GM21737 (cell line): Measurements from ENCODE around the gene IFITM10.

Experiments
- ATAC-seq: cut with Tn5 transposase; IDR thresholded peaks from one replicate; pipeline ENCODE4 v1.9.1; 2021; ENCODE audit warnings: mild to moderate bottlenecking, moderate library complexity; ENCODE audit not compliant: unreplicated experiment

Gene IFITM10

DNA sequence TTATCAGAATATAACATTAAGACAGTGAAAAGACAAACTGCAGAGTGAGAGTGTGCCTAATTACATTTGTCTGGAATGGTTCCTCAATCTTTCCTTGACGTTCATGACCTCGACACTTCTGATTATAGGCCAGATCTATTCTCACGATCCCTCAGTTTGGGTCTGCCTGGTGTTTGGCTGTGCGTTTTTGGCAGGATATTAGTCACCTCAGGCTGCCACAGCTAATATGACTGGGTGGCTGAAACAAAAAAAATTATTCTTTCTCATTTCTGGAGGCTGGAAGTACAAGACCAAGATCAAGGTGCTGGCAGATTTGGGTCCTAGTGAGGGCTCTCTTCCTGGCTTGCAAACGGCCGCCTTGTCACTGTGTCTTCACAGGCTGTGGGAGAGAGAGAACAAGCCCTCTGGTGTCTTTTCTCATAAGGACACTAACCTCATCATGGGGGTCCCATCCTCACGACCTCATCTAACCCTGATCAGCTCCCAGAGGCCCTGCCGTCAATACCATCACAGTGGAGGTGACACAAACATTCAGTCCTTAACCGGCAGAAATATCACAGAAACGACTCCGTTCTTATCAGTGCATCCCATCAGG is 23.2 kb downstream of the IFITM10 start:
- no peak for ATAC-seq

- ATAC-seq, result no peak
Measured at GRCh38 chr11:1719781-1720180, 30.6 kb downstream of the IFITM10 start.

GRCh38 chr11:1718326-1718725 is 32.1 kb downstream of the IFITM10 start:
- no peak for ATAC-seq

DNA sequence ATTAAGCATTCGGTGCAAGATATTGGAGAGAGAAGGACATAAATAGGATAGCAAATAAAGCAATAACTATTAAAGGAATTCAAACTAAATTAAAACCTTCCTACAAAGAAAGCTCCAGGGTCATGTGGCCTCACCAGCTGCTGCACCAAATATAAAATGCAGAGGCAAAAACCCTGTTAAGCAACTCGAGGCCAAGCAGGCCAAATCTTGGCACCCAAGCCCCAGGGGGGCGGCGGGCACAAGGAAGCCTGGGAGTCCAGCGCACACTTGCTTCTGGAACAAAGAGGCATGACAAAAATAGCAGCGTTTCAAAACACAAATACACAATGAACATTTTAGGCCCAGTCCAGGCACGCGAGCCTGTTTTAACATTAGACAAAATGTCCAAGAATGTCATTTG is 32.6 kb downstream of the IFITM10 start:
- ATAC-seq, result no peak

DNA sequence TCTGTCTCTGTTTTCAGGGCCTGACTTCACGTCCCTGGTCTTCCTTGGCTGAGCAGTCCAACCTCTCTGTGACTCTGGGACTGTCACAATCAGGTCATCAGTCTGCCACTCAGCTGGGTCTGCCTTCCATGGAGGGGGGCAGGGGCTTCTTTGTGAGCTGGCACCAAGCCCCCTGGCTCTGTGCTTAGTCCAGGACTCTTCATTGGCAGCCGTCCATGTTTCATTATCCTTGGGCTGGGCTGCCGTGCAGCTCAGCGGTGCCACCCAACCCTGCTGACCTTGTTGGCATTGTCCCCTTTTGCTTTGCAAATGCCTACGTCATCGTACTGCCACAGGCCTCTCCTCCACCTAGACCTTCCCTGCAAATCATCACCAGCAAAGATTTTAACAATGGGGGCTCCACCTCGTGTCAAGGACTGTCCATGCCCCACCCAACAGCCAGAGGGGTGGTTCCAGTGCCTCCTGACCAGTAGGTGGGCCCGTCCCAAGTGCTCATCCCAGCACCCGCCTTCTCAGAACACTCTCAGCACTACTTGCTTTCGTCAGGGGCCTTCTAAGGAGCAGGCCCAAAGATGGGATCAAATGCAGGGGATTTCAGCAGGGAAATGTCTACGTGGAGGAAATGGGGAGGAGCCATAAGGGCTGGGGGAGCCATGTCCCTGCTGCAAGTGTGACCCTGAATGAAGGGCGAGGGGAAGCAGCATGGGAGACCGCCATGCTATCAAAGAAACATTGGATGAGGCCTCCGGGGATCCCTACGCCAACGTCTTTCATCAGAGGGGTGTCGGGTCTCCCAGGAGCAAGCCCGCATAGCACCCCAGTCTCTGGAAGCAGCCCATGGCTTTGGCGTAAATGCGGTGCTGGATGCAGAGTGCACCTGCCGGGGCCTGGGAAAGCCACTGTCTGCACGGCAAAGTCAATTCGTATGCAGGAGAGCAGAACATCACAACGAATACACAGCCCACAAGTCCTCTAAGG is 35.2 kb downstream of the IFITM10 start:
- ATAC-seq, result no peak

DNA sequence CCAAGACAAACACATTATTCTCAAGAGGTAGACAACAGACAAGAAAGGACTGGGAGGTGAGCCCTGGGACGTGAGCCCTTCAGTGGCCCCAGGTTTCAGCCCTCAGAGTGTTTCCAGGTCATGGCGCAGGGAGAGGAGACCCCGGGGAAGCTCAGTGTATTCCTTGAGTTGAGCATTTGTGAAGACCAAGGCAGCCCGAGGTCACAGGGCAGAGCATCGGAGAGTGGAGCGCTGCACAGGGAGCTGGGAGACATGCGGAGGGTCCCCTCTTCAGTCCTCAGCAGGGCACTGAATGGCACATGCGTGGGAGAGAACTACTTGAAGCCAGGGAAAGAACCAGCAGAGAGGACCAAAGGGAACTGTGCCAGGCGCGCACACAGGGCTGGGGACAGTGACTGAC is 41.7 kb downstream of the IFITM10 start:
- ATAC-seq, result no peak

GRCh38 chr11:1707751-1708150 is 42.6 kb downstream of the IFITM10 start:
- ATAC-seq, result no peak

DNA sequence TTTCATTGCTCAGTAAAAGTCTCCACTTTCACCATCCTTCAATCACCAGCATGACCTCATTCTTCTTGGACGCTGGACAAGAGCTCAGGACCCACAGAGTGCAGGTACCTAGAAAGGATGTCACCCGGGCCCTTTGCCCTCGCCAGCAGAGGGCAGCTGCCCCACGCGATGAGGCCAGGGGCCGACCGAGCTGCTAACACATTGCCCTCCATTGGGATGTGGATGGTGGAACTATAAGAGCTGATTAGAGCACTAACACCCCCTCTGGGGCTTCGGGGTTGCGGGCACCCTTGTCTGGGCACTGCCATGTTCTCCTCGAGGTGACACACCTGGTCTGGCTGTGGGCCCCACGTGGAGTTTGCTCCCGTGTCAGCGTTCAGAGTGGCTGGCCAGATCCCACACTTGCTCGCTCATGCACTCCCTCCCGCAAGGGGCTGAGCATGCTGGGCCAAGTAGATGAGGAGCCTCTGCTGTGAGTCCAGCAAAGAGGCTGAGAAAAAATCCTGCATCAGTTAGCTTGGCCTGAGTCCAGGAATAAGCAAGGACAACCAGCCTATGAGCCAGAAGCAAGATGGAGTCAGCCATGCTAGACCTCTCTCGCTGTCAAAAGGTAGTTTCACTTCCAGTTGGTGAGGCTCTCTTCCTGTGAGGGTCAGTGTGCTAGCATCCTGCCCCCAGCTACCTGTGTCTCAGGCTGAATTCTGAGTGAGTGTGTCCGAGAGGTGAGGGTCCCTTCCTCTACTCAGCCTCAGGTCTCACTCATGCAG is 43.6 kb downstream of the IFITM10 start:
- no peak for ATAC-seq

DNA sequence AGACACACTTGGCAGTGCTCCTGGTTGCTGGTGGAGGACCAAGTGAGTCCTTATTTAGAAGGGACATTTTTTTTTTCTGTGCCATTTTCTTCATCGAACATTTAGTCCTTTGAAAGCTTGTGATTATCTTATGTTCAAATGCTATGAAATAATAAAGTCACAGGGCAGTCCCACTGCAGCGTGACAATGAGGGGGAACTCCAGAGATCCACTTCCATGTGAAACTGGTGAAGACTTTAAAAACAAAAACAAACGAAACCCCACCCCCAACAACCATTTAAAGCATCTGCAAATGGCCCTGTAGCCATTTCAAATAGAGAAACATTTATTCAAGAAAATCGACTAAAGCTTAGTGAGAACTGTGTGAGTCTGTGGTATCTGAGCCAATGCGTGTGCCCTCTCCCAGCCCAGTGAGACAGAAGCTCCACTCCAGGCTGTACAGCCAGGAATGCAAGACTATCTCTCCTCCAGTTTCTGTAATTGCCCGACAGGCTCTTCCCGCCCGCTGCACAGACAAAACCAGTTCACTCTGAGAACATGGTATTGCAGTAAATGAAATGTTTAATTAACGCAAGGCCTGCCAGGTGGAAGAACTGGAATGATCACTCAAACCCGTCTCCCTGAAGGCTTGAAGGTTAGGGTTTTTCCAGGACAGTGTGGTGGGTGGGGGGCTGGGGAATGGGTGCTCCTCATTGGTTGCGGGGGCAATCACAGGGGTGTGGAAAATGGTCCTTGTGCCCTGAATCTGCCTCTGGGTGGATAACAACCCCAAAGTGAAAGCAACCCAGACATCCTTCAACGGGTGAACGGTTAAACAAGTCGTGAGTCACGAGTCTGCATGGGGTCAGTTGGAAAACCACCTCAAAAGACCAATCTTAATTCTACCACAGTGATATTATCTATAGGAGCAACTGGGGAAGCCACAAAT is 45.0 kb downstream of the IFITM10 start:
- ATAC-seq, result no peak

- no peak for ATAC-seq
Measured at GRCh38 chr11:1703146-1703545, 47.2 kb downstream of the IFITM10 start.

DNA sequence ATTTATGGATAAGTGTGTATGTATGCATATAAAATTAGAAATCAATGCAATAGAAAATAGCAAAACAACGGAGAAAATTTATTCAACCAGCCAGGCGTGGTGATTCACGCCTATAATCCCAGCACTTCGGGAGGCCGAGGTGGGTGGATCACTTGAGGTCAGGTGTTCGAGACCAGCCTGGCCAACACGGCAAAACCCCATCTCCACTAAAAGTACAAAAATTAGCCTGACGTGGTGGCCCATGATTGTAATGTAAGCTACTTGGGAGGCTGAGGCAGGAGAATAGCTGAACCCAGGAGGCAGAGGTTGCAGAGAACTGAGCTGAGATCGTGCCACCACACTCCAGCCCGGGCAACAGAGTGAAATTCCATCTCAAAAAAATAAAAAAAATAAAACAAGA is 47.9 kb downstream of the IFITM10 start:
- no peak for ATAC-seq

- no peak for ATAC-seq
Measured at GRCh38 chr11:1701091-1701807, 49.1 kb downstream of the IFITM10 start.

DNA sequence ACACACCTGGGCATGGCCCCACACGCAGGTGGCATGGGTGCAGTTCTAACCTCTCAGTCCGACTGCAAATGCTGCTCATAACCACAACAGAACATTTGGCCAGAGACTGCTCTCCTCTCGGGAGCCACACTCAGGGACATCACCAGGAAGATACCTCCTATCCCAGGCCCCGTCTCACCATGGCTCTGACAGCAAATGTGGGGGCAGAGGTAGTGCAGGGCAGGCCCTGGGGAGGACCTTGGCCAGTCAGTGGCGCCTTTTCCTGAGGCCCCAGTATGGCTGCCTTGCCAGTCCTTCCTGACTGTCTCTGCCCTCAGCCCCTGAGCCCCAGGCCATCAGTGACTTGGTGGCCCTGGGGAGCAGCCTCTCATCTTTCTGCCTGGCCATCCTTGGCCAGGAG is 50.6 kb downstream of the IFITM10 start:
- no peak for ATAC-seq

- no peak for ATAC-seq
Measured at GRCh38 chr11:1696608-1697570, 53.5 kb downstream of the IFITM10 start, which contains the start of gene KRTAP5-6. TSS of gene KRTAP5-6 (plus strand) at chr11:1697195. CDS start at chr11:1697246, 51 bp downstream.

- ATAC-seq, result no peak
Measured at GRCh38 chr11:1695548-1696108, 54.8 kb downstream of the IFITM10 start.

GRCh38 chr11:1694846-1695547 is 55.4 kb downstream of the IFITM10 start:
- no peak for ATAC-seq

DNA sequence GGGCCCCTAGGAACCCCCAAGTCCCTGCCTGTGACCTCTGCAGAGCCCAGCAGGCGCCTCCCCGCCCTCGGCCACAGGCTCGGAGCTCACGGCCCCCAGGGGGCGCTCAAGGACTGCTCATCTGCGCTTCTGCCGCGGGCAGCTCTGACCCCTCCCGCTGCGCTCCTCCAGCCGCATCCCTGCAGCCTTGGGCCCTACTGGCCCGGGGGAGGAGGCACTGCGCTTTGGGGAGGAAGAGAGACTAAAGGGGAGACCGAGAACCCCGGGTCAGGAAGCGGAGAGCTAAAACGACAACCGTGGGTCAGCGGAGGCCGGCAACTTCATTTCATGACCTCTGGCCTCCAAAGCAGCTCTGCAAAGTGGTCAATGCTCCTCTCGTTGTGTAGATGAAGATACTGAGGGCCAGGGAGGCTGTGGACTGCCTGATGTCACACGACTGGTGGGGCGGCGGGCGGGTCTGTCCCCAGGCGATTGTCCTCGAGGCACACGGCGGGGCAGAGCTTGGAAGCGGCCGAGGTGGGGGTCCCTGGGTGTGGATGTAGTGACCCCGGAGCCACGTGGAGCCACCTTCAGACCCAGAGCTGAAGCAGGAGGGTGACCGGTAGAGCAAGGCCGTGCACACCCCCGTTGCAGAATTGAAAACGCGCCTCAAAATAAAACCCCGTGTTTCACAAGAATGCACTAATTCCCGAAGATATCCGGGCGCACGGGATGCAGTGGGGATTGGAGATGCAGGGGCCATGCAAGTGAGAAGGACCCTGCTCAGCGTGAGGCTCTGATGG is 56.1 kb downstream of the IFITM10 start:
- ATAC-seq, result peak; percentile 68
